ENCODE data around the gene NAPB.
"Not testable (repeated sequence)": the region's sequence is repeated elsewhere in the genome, so short reads cannot be mapped to it uniquely, and the experiment has no call there.

Gene NAPB

GRCh38 chr20:23366384-23366783 lies 54.9 kb downstream of the NAPB start:
- no peak for FAIRE-seq

GRCh38 chr20:23365390-23366165 lies 55.7 kb downstream of the NAPB start:
- no peak for FAIRE-seq

- no peak for FAIRE-seq
These were observed 58.0 kb downstream of the NAPB start for GRCh38 chr20:23363257-23363649.

- no peak for FAIRE-seq
These were observed 58.7 kb downstream of the NAPB start for GRCh38 chr20:23362392-23363256.

- no peak for FAIRE-seq
These were observed 59.6 kb downstream of the NAPB start, which contains the start of gene GZF1 for GRCh38 chr20:23361476-23362391. TSS of gene GZF1 (plus strand) at chr20:23362182. CDS start at chr20:23364384, 2,202 bp downstream.

- FAIRE-seq, result no peak
These were observed 60.2 kb downstream of the NAPB start for GRCh38 chr20:23361119-23361475.

- no peak for FAIRE-seq
These were observed 60.8 kb downstream of the NAPB start for GRCh38 chr20:23360531-23360930.

- no peak for FAIRE-seq
These were observed 62.2 kb downstream of the NAPB start for GRCh38 chr20:23358923-23359593.

- FAIRE-seq, result no peak
These were observed 62.8 kb downstream of the NAPB start for GRCh38 chr20:23358563-23358906.

- peak; percentile 95 for FAIRE-seq
These were observed 63.3 kb downstream of the NAPB start for GRCh38 chr20:23357767-23358562.

- FAIRE-seq, result no peak
These were observed 65.1 kb downstream of the NAPB start for GRCh38 chr20:23356203-23356602.

GRCh38 chr20:23350904-23351838 lies 70.1 kb downstream of the NAPB start:
- no peak for FAIRE-seq

- peak; percentile 93 for FAIRE-seq
These were observed 70.9 kb downstream of the NAPB start, which contains the start of gene NXT1 for GRCh38 chr20:23350196-23350903. TSS of gene NXT1 (plus strand) at chr20:23350791. CDS start at chr20:23354042, 3,251 bp downstream.

- peak; percentile 41 for FAIRE-seq
These were observed 71.7 kb downstream of the NAPB start for GRCh38 chr20:23349338-23350195.

- FAIRE-seq, result not testable (repeated sequence)
These were observed 72.8 kb downstream of the NAPB start for GRCh38 chr20:23348510-23348909.

GRCh38 chr20:23347791-23348190 lies 73.5 kb downstream of the NAPB start:
- FAIRE-seq, result no peak

- no peak for FAIRE-seq
These were observed 75.3 kb downstream of the NAPB start for GRCh38 chr20:23346002-23346401.

GRCh38 chr20:23344336-23344735 lies 77.0 kb downstream of the NAPB start:
- FAIRE-seq, result no peak
